T-cell (primary cell): Measurements from ENCODE around the gene MRPS6. TPM values are rescaled to one million over a fixed set of nuclear protein-coding genes. Genes with fewer than 3 reads are reported as not detected.

ENCODE experiments used
- ATAC-seq, 4 experiments: fragments of 200-7000 bp in 3 of 4; fragments of 150-1000 bp in 1 of 4; cut with Tn5 transposase; replicated peaks in 1 of 4; 1 replicate in 3 of 4; 2 replicates in 1 of 4; pipeline ENCODE4 v1.10.0; 2021; ENCODE audit warnings: moderate library complexity in 3 of 4, mild to moderate bottlenecking in 2 of 4, moderate number of reproducible peaks in 1 of 4
- CTCF ChIA-PET, 2 donors: fragments of 300-600 bp; sonication (Branson Sonifier 250); formaldehyde crosslinking; loops; one replicate each; lab custom pipeline; 2022; ENCODE audit warnings: antibody characterized with exemption in 2 of 2; lab: Charles Lee
- POLR2A ChIA-PET, 2 donors: fragments of 300-600 bp; sonication (Branson Sonifier 250); formaldehyde crosslinking; loops; one replicate each; lab custom pipeline; 2022; ENCODE audit warnings: antibody characterized with exemption in 2 of 2; lab: Charles Lee
- DNase-seq, 35 experiments: peaks; one replicate each; pipeline versions ENCODE4 v3.0.0 to v3.0.0-alpha.2; 2013 to 2023
- H3K27ac ChIP-seq: one replicate; pipeline ENCODE4 v1.5.1; 2013; ENCODE audit warnings: low read length
- H3K27me3 ChIP-seq, 2 experiments: replicated peaks in 1 of 2; 1 replicate in 1 of 2; 2 replicates in 1 of 2; pipeline versions ENCODE4 v1.6.1 to v1.7.0; 2013; ENCODE audit warnings: low read length in 1 of 2, mixed read lengths in 1 of 2; ENCODE audit not compliant: control insufficient read depth in 2 of 2, insufficient read depth in 2 of 2; ENCODE audit errors: extremely low read depth in 1 of 2
- H3K36me3 ChIP-seq, 2 donors: 1 replicate in 1 of 2; 2 replicates in 1 of 2; pipeline versions ENCODE4 v1.6.1 to v1.7.0; 2013; ENCODE audit warnings: low read length in 1 of 2; ENCODE audit not compliant: control insufficient read depth in 2 of 2, insufficient read depth in 1 of 2; ENCODE audit errors: extremely low read depth in 1 of 2
- H3K4me1 ChIP-seq, 2 experiments: 1 replicate in 1 of 2; 2 replicates in 1 of 2; pipeline versions ENCODE4 v1.6.1 to v1.7.0; 2013; ENCODE audit warnings: low read length in 2 of 2, mixed read lengths in 1 of 2; ENCODE audit not compliant: insufficient read depth in 2 of 2, control insufficient read depth in 1 of 2; ENCODE audit errors: extremely low read depth in 1 of 2
- H3K4me3 ChIP-seq, 2 donors: 1 replicate in 1 of 2; 2 replicates in 1 of 2; pipeline versions ENCODE4 v1.5.1 to v1.7.0; 2013; ENCODE audit warnings: mild to moderate bottlenecking in 2 of 2, low read length in 1 of 2, moderate library complexity in 1 of 2; ENCODE audit not compliant: control insufficient read depth in 1 of 2; ENCODE audit errors: extremely low read depth in 1 of 2
- H3K9me3 ChIP-seq: 2 replicates; pipeline ENCODE4 v1.7.0; 2013
- H3K27ac Mint-ChIP-seq, 2 donors: one replicate each; pipeline ENCODE4 v1.8.0; 2020 to 2021; ENCODE audit warnings: mild to moderate bottlenecking in 2 of 2, mixed read lengths in 2 of 2
- H3K27me3 Mint-ChIP-seq, 2 donors: one replicate each; pipeline ENCODE4 v1.8.0; 2021 to 2022; ENCODE audit warnings: mixed read lengths in 2 of 2
- H3K36me3 Mint-ChIP-seq: one replicate; pipeline ENCODE4 v1.8.0; 2021; ENCODE audit warnings: mixed read lengths
- H3K4me1 Mint-ChIP-seq, 3 donors: one replicate each; pipeline ENCODE4 v1.8.0; 2020 to 2022; ENCODE audit warnings: mixed read lengths in 3 of 3, mild to moderate bottlenecking in 1 of 3
- H3K4me3 Mint-ChIP-seq, 3 donors: one replicate each; pipeline ENCODE4 v1.8.0; 2020 to 2022; ENCODE audit warnings: mild to moderate bottlenecking in 3 of 3, mixed read lengths in 3 of 3, moderate library complexity in 3 of 3
- H3K9me3 Mint-ChIP-seq, 3 donors: one replicate each; pipeline ENCODE4 v1.8.0; 2020 to 2022; ENCODE audit warnings: mixed read lengths in 3 of 3
- WGBS: methylation state at CpG from one replicate; pipeline ENCODE4 v1.1.5; 2013; ENCODE audit warnings: missing lambda C conversion rate; ENCODE audit not compliant: insufficient coverage; 5-methylcytosine and 5-hydroxymethylcytosine counted together
- total RNA-seq, 35 experiments: library from RNA in 6 of 35; stranded (reverse) in 6 of 35; fragments of 120-200 nt in 1 of 35; gene quantifications; one replicate each; pipeline versions ENCODE4 v1.2.1 to v1.2.4 and lab custom pipeline; 2013 to 2026

Gene MRPS6
- total RNA-seq, 5 donors from 2014 or later (not counting 1 experiment from before 2014, with no cell fraction given) = 29.0 to 98.1 (median 75.0) TPM

DNA sequence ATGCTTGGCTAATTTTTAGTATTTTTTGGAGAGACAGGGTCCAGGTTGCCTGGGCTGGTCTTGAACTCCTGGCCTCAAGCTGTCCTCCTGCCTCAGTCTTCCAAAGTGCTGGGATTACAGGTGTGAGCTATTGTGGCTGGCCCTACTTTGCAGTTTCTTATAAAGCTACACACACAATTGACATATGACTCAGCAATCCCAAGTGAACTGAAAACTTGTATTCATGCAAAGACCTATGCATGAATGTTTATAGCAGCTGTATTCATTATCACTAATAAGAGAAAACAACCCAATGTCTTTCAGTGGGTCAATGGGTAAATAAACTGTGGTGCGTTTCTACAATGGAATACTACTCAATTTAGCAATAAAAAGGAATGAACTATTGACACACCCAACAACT is 103.1 kb downstream of the MRPS6 start:
- WGBS = no CpG with 5 or more reads among the region's 1 CpG
- H3K9me3 ChIP-seq = peaks cover 7% of the 10 kb centered on the region
- peaks cover 28% of the 10 kb centered on the region for H3K36me3 Mint-ChIP-seq
- ATAC-seq = no peak
- DNase-seq = no peak
- H3K4me3 Mint-ChIP-seq = no peak overlapping the region
- no peaks in the 10 kb centered on the region for H3K36me3 ChIP-seq
- no peak overlapping the region for H3K4me3 ChIP-seq
- no peaks in the 10 kb centered on the region for H3K27me3 Mint-ChIP-seq
- ChIA-PET CTCF (no interaction called here), POLR2A (no interaction called here)
- H3K27me3 ChIP-seq = no peaks in the 10 kb centered on the region
- no peaks in the 10 kb centered on the region for H3K4me1 Mint-ChIP-seq
- no peak overlapping the region for H3K27ac Mint-ChIP-seq
- peaks cover 15 to 45% (median 34%) of the 10 kb centered on the region in 3 donors for H3K9me3 Mint-ChIP-seq
- H3K27ac ChIP-seq = no peak overlapping the region
- H3K4me1 ChIP-seq = no peaks in the 10 kb centered on the region

DNA sequence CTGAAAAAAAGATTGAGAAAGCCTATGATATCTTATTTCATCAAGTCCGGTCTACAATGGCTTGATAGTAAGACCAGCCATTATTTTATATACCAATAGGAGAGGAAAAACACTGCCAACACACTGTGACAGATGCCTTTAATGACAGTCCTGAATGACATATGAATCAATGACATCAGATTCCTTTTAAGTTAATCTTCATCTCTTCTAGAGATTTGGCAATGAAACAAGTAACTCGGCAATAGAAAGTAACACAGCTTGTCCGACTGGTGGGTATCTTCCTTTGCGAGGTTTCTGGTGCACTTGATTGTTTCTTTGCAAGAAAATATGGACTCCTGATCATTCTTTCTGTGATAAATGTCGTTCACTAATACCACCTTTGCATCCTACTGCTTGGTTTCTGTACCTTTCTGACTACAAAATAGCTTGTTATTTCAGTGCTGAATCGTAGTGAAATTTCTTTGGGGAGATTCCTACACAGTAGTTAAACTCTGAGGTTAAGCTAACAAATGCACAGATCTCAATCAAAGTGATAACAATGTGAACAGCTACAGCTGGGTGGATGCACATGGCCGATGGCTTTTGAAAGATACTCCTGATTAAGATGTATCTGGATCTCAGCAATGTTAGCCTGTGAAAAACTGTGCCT is 104.7 kb downstream of the MRPS6 start:
- H3K9me3 Mint-ChIP-seq = peaks cover 12 to 30% (median 26%) of the 10 kb centered on the region in 3 donors
- H3K27ac ChIP-seq = no peak overlapping the region
- H3K27ac Mint-ChIP-seq = no peak overlapping the region
- H3K27me3 ChIP-seq = no peaks in the 10 kb centered on the region
- H3K4me3 Mint-ChIP-seq = no peak overlapping the region
- ChIA-PET CTCF (interaction anchor here in 1 of 2 donors (0.5 to 0.7 kb wide), 2 partner anchors 10 to 23 kb away, joined by 3 to 4 read pairs; no protein-coding TSS in a partner anchor), POLR2A (interaction anchor here in 1 of 2 donors (0.6 kb wide), 1 partner anchor 1212 kb away, joined by 5 read pairs; no protein-coding TSS in a partner anchor)
- H3K36me3 ChIP-seq = no peaks in the 10 kb centered on the region
- 87% methylated on average over 3 of the region's 7 CpGs for WGBS
- peaks cover 7% of the 10 kb centered on the region for H3K9me3 ChIP-seq
- DNase-seq (no peak), ATAC-seq (no peak)
- H3K36me3 Mint-ChIP-seq = peaks cover 28% of the 10 kb centered on the region
- H3K4me1 Mint-ChIP-seq = no peaks in the 10 kb centered on the region
- no peaks in the 10 kb centered on the region for H3K27me3 Mint-ChIP-seq
- no peak overlapping the region for H3K4me3 ChIP-seq
- no peaks in the 10 kb centered on the region for H3K4me1 ChIP-seq

DNA sequence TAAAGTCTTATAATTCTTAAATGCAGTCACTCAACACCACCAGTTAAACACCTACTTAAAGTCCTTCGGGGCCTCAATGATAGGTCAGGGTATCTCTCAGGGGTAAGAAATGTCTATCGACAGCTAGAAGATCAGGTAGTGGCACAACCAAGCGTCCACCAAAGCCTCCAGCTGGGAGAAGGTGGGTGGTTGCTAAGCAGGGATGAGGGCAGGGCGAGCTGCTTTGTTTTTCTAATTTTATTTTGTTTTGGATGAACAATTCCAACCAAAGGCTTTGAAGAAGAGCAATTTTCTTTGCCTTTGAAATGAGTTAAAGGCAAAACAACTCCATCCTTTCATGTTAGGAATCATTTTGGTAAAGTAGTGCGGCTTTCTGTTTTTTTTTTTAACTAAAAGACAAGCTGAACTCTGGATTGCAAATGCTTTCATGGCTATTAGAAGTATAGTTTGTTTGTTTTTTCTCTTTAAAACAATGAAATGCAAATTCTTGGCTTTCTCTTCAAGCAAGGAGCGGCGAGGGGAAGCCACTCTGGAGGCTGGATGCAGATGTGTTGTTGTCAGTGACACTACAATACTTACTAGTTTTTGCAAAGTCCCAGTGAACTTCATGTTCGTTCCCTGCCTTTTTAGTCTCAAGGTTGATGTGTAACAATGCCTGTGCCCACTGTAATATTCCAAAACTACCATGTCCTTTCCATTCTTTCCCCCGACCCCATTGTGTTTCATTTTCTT is 106.0 kb downstream of the MRPS6 start:
- 100% methylated on average over 1 of the region's 9 CpGs for WGBS
- ChIA-PET CTCF (interaction anchor here in 1 of 2 donors (0.6 to 0.7 kb wide), 2 partner anchors 17 to 37 kb away, joined by 3 to 4 read pairs; no protein-coding TSS in a partner anchor), POLR2A (no interaction called here)
- Mint-ChIP-seq H3K27ac (no peak overlapping the region), H3K4me1 (no peaks in the 10 kb centered on the region), H3K4me3 (no peak overlapping the region), H3K9me3 (peaks cover 10 to 19% (median 16%) of the 10 kb centered on the region in 3 donors), H3K36me3 (peaks cover 17% of the 10 kb centered on the region), H3K27me3 (no peaks in the 10 kb centered on the region)
- Histone ChIP-seq H3K9me3 (no peaks in the 10 kb centered on the region), H3K4me3 (no peak overlapping the region), H3K36me3 (no peaks in the 10 kb centered on the region), H3K27ac (no peak overlapping the region), H3K27me3 (no peaks in the 10 kb centered on the region), H3K4me1 (no peaks in the 10 kb centered on the region)
- ATAC-seq (no peak), DNase-seq (no peak)

DNA sequence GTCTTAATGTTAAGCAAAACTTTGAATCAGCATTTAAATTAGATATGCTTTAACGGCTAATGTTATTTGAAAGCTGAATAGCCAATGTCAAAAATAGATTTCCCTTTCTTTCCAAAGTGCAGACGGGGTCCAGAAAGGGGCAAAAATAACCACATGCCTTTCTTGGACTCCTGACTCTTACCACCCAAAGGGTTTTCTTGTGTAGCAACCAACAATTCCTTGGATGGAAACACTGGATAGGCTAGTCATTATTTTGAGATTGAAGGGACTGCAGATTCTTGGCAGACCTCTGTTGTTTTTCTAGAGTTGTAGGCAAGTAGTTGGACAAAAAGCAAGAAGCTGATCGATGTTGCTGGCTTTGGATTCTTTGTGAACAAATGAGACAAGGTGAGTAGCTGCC is 107.0 kb downstream of the MRPS6 start:
- Mint-ChIP-seq H3K4me1 (no peaks in the 10 kb centered on the region), H3K36me3 (peaks cover 12% of the 10 kb centered on the region), H3K9me3 (peaks cover 7 to 9% (median 8%) of the 10 kb centered on the region in 3 donors), H3K4me3 (no peak overlapping the region), H3K27ac (no peak overlapping the region), H3K27me3 (no peaks in the 10 kb centered on the region)
- POLR2A ChIA-PET = no interaction called here
- Histone ChIP-seq H3K27ac (no peak overlapping the region), H3K4me3 (no peak overlapping the region), H3K4me1 (no peaks in the 10 kb centered on the region), H3K9me3 (no peaks in the 10 kb centered on the region), H3K27me3 (no peaks in the 10 kb centered on the region), H3K36me3 (no peaks in the 10 kb centered on the region)
- no peak for DNase-seq
- CTCF ChIA-PET = no interaction called here
- ATAC-seq = no peak
- 100% methylated on average over 1 of the region's 3 CpGs for WGBS

DNA sequence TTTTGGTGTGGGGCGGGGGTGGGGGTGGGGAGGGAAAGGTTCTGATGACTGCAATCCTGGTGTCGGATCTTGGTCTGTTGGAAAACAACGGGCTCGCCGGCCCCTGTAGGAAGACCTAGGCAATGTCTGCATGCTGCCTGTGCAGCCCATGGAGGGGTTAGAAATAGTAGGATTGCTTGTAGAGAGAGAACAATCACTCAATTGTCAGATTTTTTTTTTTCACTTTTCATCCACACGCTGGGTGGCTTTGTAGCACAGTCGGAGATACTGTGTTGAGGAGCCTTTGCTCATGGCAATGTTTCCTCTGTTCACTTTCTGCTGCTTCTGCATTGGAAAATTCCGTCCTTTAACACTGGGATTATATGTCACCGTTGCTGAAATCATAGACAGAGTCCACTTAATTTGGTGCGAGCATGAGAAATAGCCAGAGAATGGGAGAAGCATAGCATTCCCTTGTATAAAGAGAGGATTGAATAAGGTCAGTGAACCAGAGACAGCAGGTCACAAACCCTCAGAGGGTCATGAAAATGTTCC is 107.5 kb downstream of the MRPS6 start:
- Histone ChIP-seq H3K4me3 (no peak overlapping the region), H3K27ac (no peak overlapping the region), H3K4me1 (no peaks in the 10 kb centered on the region), H3K9me3 (no peaks in the 10 kb centered on the region), H3K36me3 (no peaks in the 10 kb centered on the region), H3K27me3 (no peaks in the 10 kb centered on the region)
- H3K4me1 Mint-ChIP-seq = no peaks in the 10 kb centered on the region
- no peak overlapping the region for H3K27ac Mint-ChIP-seq
- peaks cover 5 to 8% (median 7%) of the 10 kb centered on the region in 3 donors for H3K9me3 Mint-ChIP-seq
- no peak for DNase-seq
- ChIA-PET CTCF (no interaction called here), POLR2A (no interaction called here)
- no peak for ATAC-seq
- H3K36me3 Mint-ChIP-seq = peaks cover 11% of the 10 kb centered on the region
- H3K4me3 Mint-ChIP-seq = no peak overlapping the region
- 89% methylated on average over 10 of the region's 10 CpGs for WGBS
- H3K27me3 Mint-ChIP-seq = no peaks in the 10 kb centered on the region

DNA sequence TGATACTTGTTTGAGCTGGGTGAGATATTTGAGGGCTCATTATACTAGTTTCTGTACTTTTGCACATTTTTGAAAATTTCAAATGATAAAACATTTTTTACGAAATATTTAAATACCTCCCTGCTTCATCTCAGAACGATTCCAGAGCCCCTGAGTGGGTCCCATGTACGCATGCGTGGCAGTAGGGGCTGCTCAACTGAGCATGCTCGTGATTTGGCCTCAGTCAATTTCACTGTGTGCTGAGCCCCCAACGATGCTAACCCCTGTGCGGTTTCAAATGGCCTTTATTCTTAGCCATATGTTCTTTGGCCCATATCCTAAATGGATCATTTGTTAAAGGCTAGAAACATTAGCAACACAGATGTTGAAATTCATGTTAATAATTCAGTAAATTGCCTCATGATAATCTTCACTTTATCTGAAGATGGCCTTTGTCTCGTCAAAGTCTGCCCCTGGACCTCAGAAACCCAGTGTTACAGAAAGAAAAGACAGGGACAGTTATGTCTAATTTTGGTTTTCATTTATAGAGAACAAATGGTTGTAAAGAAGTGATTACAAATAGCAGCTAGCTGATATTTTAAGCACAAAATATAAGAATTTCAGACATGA is 108.2 kb downstream of the MRPS6 start:
- no peak overlapping the region for H3K27ac Mint-ChIP-seq
- ChIA-PET CTCF (no interaction called here), POLR2A (no interaction called here)

More for the DNA sequence above, 108.2 kb downstream of the MRPS6 start:
- Histone ChIP-seq H3K4me3 (no peak overlapping the region), H3K27ac (no peak overlapping the region), H3K36me3 (no peaks in the 10 kb centered on the region), H3K4me1 (no peaks in the 10 kb centered on the region), H3K9me3 (no peaks in the 10 kb centered on the region), H3K27me3 (no peaks in the 10 kb centered on the region)
- ATAC-seq (no peak), DNase-seq (no peak)
- peaks cover 5 to 8% (median 5%) of the 10 kb centered on the region in 3 donors for H3K9me3 Mint-ChIP-seq
- no peak overlapping the region for H3K4me3 Mint-ChIP-seq
- 96% methylated on average over 5 of the region's 8 CpGs for WGBS
- H3K4me1 Mint-ChIP-seq = no peaks in the 10 kb centered on the region
- peaks cover 8% of the 10 kb centered on the region for H3K36me3 Mint-ChIP-seq
- H3K27me3 Mint-ChIP-seq = no peaks in the 10 kb centered on the region
